Progenitor cell of endocrine pancreas (in vitro differentiated cells): ENCODE data around the gene CD177. TPM values are rescaled to one million over a fixed set of nuclear protein-coding genes. Genes with fewer than 3 reads are reported as not detected.
"Not testable (repeated sequence)": the region's sequence is repeated elsewhere in the genome, so short reads cannot be mapped to it uniquely, and the experiment has no call there.

Experiments used
- DNase-seq: peaks from one replicate; pipeline ENCODE4 v3.0.0; 2021; ENCODE audit warnings: low spot score; ENCODE audit not compliant: unreplicated experiment
- H3K27ac Mint-ChIP-seq: 2 replicates; pipeline ENCODE4 v1.8.0; 2021; ENCODE audit warnings: mild to moderate bottlenecking, moderate library complexity, mixed read lengths
- H3K27me3 Mint-ChIP-seq: 2 replicates; pipeline ENCODE4 v1.8.0; 2021; ENCODE audit warnings: mixed read lengths
- H3K36me3 Mint-ChIP-seq: 2 replicates; pipeline ENCODE4 v1.8.0; 2022; ENCODE audit warnings: mixed read lengths; ENCODE audit not compliant: insufficient read depth
- H3K4me1 Mint-ChIP-seq: 2 replicates; pipeline ENCODE4 v1.8.0; 2021; ENCODE audit warnings: low read depth, mixed read lengths
- H3K4me3 Mint-ChIP-seq: 2 replicates; pipeline ENCODE4 v1.8.0; 2021; ENCODE audit warnings: low read depth, mild to moderate bottlenecking, moderate library complexity, mixed read lengths
- H3K9me3 Mint-ChIP-seq: 2 replicates; pipeline ENCODE4 v1.8.0; 2021; ENCODE audit warnings: low read depth, mixed read lengths
- total RNA-seq: library from RNA; stranded (reverse); gene quantifications from 2 replicates; pipeline ENCODE4 v1.2.1, GENCODE V29; 2021
- TF ChIP-seq, protein P1 (sequence below): fragments of 200-600 bp; sonication (generic); IDR thresholded peaks from one replicate; pipeline ENCODE4 v1.5.0; 2021; ENCODE audit warnings: antibody characterized with exemption, mild to moderate bottlenecking; ENCODE audit not compliant: unreplicated experiment

The CD177 gene
- total RNA-seq, 1 donor from 2014 or later, result not detected

DNA sequence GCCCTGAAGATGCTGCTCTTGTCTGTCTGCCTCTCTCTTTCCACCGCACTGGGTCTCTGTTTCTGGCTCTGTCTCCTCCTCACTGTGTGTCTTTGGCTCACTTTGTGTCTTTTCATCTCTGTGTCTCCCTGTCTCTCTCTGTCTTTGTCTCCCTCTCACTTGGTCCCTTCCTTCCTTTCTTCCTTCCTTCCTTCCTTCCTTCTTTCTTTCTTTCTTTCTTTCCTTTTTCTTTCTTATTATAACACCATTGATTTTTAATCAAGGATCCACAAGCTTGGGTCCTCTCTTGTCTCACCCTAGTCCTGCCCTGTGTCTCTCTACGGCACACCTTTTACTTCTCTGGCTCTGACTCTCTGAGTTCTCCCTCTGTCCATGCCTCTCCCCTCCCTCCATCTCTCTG is 14.3 kb downstream of the CD177 start:
- H3K9me3 Mint-ChIP-seq, result peaks cover 14% of the 10 kb centered on the region
- H3K4me1 Mint-ChIP-seq, result no peaks in the 10 kb centered on the region
- DNase-seq, result no peak

DNA sequence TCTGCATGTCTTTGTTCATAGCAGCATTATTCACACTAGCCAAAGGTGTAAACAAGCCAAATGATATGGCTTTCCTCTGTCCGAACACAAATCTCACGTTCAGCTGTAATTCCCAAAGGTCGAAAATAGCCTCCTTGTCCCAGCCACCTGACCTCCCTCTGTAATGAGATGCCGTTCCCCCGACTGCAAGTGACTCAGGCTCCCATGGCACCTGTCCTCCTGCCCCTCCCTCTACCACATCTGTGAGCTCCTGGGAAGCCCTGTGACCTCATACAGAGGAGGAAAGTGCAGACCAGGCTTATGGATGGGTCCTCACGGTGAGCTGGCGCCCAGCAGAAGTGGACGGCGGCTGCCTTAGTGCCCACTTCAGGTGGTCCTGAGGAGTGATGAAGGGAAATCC is 15.4 kb downstream of the CD177 start:
- H3K4me1 Mint-ChIP-seq, H3K27me3 Mint-ChIP-seq, H3K36me3 Mint-ChIP-seq, H3K4me3 Mint-ChIP-seq, H3K27ac Mint-ChIP-seq, DNase-seq: not testable (repeated sequence)
- H3K9me3 Mint-ChIP-seq, result peaks cover 14% of the 10 kb centered on the region

More for the DNA sequence above, 14.3 kb downstream of the CD177 start:
- H3K36me3 Mint-ChIP-seq, result no peaks in the 10 kb centered on the region
- TF ChIP-seq, protein P1, sequence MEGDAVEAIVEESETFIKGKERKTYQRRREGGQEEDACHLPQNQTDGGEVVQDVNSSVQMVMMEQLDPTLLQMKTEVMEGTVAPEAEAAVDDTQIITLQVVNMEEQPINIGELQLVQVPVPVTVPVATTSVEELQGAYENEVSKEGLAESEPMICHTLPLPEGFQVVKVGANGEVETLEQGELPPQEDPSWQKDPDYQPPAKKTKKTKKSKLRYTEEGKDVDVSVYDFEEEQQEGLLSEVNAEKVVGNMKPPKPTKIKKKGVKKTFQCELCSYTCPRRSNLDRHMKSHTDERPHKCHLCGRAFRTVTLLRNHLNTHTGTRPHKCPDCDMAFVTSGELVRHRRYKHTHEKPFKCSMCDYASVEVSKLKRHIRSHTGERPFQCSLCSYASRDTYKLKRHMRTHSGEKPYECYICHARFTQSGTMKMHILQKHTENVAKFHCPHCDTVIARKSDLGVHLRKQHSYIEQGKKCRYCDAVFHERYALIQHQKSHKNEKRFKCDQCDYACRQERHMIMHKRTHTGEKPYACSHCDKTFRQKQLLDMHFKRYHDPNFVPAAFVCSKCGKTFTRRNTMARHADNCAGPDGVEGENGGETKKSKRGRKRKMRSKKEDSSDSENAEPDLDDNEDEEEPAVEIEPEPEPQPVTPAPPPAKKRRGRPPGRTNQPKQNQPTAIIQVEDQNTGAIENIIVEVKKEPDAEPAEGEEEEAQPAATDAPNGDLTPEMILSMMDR, result no peak
- peaks cover 9% of the 10 kb centered on the region for H3K27me3 Mint-ChIP-seq
- no peak overlapping the region for H3K27ac Mint-ChIP-seq
- no peak overlapping the region for H3K4me3 Mint-ChIP-seq

DNA sequence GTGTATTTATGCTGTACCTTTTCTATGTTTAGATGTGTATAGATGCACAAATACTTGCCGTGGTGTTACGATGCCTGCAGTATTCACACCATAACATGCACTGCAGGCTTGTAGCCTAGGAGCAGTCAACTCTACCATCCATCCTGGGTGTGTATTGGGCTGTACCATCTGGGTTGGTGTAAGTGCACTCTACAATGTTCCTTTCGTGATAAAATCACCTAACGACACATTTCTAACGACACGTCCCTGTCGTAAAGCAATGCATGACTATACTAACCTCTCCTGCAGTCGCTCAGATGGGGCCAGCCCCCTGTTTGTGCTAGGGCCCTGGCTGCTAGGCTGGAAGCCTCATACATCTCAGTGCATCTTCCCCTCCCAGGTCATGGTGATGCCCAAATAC is 18.4 kb downstream of the CD177 start:
- no peak overlapping the region for H3K27ac Mint-ChIP-seq
- TF ChIP-seq, protein P1, result no peak

DNA sequence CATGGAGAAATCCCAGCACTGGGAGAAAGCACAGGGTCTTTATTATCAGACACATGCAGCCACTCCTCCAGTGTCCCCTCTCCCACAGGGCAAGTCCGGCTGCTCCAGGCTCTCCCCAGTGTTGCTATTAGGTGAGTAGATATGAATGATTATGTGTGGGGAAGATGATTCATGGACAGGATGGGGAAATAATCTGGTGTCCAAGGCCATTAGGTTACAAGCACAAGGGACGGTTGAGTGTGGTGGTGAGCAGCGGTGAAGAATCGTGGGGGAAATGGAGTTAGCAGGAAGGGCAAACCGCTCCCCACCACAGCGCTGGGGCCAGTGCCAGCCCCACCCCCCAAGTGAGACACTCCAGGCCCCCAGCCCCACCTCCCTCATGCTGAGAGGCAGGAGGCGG is 19.0 kb downstream of the CD177 start:
- TF ChIP-seq, protein P1, result no peak

More for the DNA sequence above, 18.4 kb downstream of the CD177 start:
- DNase-seq, result no peak
- Mint-ChIP-seq H3K4me3 (no peak overlapping the region), H3K4me1 (no peaks in the 10 kb centered on the region), H3K27me3 (peaks cover 6% of the 10 kb centered on the region), H3K36me3 (no peaks in the 10 kb centered on the region), H3K9me3 (peaks cover 14% of the 10 kb centered on the region)

DNA sequence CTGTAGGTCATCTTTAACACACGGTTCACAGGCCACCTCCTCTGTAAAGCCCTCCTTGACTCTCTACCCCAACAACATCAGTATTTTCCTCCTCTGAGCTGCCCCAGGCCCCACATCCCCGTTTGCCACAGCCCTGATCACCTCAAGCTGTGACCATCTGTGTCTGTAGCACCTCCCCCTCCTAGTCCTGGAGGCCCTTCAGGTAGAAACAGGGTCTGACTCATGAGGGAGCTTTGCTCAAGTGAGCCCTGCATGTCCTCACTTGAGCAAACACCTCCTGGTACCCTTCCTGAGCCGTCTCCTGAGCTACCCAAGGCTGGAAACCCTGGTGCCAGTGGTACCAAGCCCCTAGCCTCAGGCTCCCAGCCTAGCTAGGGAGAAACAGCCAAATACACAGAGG is 24.1 kb downstream of the CD177 start:
- not testable (repeated sequence) for DNase-seq, H3K27me3 Mint-ChIP-seq, H3K36me3 Mint-ChIP-seq, H3K27ac Mint-ChIP-seq, H3K4me3 Mint-ChIP-seq, H3K9me3 Mint-ChIP-seq
- H3K4me1 Mint-ChIP-seq, result peaks cover 10% of the 10 kb centered on the region

More for the DNA sequence above, 19.0 kb downstream of the CD177 start:
- Mint-ChIP-seq H3K4me1 (no peaks in the 10 kb centered on the region), H3K4me3 (no peak overlapping the region), H3K36me3 (no peaks in the 10 kb centered on the region), H3K9me3 (peaks cover 14% of the 10 kb centered on the region), H3K27me3 (peaks cover 6% of the 10 kb centered on the region), H3K27ac (no peak overlapping the region)
- DNase-seq, result no peak

DNA sequence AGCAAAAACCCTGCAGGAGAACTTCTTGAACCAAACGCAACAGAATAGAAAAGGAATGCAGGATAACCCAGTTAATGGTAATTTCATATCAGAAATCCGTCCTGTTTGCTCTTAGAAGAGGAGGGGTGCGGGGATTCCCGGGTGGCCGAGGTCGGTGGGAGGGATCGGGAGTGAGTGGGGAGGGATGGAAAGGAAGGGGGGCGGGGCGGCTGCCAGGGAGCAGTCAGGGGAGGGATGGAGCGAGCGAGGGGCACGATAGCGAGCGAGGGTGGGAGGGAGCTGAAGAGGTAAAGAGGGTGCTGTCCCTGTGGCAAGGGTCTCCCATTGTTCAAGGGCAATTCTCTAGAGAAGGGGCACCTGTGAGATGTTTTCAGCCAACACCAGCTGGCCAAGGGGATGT is 26.5 kb downstream of the CD177 start:
- TF ChIP-seq, protein P1, result no peak
- H3K4me3 Mint-ChIP-seq, result no peak overlapping the region
- H3K9me3 Mint-ChIP-seq, result peaks cover 4% of the 10 kb centered on the region
- no peaks in the 10 kb centered on the region for H3K36me3 Mint-ChIP-seq
- H3K27ac Mint-ChIP-seq, result no peak overlapping the region
- no peak for DNase-seq
- H3K4me1 Mint-ChIP-seq, result peaks cover 10% of the 10 kb centered on the region
- H3K27me3 Mint-ChIP-seq, result no peaks in the 10 kb centered on the region
